Endothelial cell of umbilical vein (primary cell): ENCODE data around the gene AMOT.

Source experiments
- EZH2 ChIP-seq: IDR thresholded peaks from 2 replicates; pipeline ENCODE4 v1.6.1; 2012; ENCODE audit warnings: borderline replicate concordance, low read depth, mild to moderate bottlenecking, moderate library complexity, low read length, inconsistent platforms; ENCODE audit not compliant: severe bottlenecking
- GATA2 ChIP-seq: IDR thresholded peaks from 2 replicates; pipeline ENCODE4 v1.7.0; 2011; ENCODE audit warnings: low read depth, mild to moderate bottlenecking, moderate library complexity, mixed read lengths, low read length; ENCODE audit not compliant: insufficient read length, insufficient read depth
- JUN ChIP-seq: IDR thresholded peaks from 2 replicates; pipeline ENCODE4 v1.6.1; 2011; ENCODE audit warnings: borderline replicate concordance, low read depth; ENCODE audit not compliant: insufficient read length, insufficient read depth
- MYC ChIP-seq: IDR thresholded peaks from one replicate; pipeline ENCODE4 v1.6.1; 2011; ENCODE audit warnings: mild to moderate bottlenecking, low read depth, low read length
- POLR2A ChIP-seq: IDR thresholded peaks from 2 replicates; pipeline ENCODE4 v1.6.1; 2012; ENCODE audit warnings: low read depth, mild to moderate bottlenecking, control low read depth, low read length
- POLR2AphosphoS5 ChIP-seq: IDR thresholded peaks from 2 replicates; pipeline ENCODE4 v1.6.1; 2012; ENCODE audit warnings: low read depth, mild to moderate bottlenecking, control low read depth, low read length, moderate library complexity; ENCODE audit not compliant: insufficient read depth
- TF ChIP-seq, protein P1 (sequence below), 2 donors: IDR thresholded peaks; 1 replicate in 1 of 2; 2 replicates in 1 of 2; pipeline ENCODE4 v1.5.1; 2011; ENCODE audit warnings: low read length in 2 of 2, mild to moderate bottlenecking in 2 of 2, moderate library complexity in 2 of 2, control low read depth in 1 of 2, inconsistent platforms in 1 of 2, low read depth in 1 of 2; ENCODE audit not compliant: insufficient read depth in 1 of 2; ENCODE audit errors: extremely low read depth in 1 of 2
- TF ChIP-seq, protein P2 (sequence below): IDR thresholded peaks from 2 replicates; pipeline ENCODE4 v1.6.1; 2011; ENCODE audit not compliant: insufficient read depth, insufficient read length

GRCh38 chrX:112812741-112813140 is 27.9 kb downstream of the AMOT start:
- TF ChIP-seq, protein P1, sequence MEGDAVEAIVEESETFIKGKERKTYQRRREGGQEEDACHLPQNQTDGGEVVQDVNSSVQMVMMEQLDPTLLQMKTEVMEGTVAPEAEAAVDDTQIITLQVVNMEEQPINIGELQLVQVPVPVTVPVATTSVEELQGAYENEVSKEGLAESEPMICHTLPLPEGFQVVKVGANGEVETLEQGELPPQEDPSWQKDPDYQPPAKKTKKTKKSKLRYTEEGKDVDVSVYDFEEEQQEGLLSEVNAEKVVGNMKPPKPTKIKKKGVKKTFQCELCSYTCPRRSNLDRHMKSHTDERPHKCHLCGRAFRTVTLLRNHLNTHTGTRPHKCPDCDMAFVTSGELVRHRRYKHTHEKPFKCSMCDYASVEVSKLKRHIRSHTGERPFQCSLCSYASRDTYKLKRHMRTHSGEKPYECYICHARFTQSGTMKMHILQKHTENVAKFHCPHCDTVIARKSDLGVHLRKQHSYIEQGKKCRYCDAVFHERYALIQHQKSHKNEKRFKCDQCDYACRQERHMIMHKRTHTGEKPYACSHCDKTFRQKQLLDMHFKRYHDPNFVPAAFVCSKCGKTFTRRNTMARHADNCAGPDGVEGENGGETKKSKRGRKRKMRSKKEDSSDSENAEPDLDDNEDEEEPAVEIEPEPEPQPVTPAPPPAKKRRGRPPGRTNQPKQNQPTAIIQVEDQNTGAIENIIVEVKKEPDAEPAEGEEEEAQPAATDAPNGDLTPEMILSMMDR (IDR thresholded peaks at IDR 0.05; ENCODE audit: extremely low read depth in 1 of 2, insufficient read depth in 1 of 2, low read depth in 1 of 2, low read length in 2 of 2): no peak
- TF ChIP-seq POLR2A (no peak), EZH2 (no peak), POLR2AphosphoS5 (no peak), MYC (no peak), JUN (no peak), GATA2 (no peak)
- TF ChIP-seq, protein P2, sequence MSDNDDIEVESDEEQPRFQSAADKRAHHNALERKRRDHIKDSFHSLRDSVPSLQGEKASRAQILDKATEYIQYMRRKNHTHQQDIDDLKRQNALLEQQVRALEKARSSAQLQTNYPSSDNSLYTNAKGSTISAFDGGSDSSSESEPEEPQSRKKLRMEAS: no peak
